GM23338 (cell line): ENCODE data around the gene ONECUT1. TPM values are rescaled to one million over a fixed set of nuclear protein-coding genes. Genes with fewer than 3 reads are reported as not detected.
A peak's percentile ranks its signal among the peaks of the same experiment; 100 is the strongest.

Experiments used
- ATAC-seq: fragments of 200-7000 bp; cut with Tn5 transposase; 3 replicates; pipeline ENCODE4 v1.9.1; 2020
- DNase-seq: peaks from one replicate; pipeline ENCODE4 v3.0.0-alpha.2; 2015; ENCODE audit warnings: low spot score
- H2AFZ ChIP-seq: fragments of 200-600 bp; sonication (generic); 2 replicates; pipeline ENCODE4 v1.8.0; 2016; ENCODE audit warnings: antibody characterized with exemption, mild to moderate bottlenecking, moderate library complexity
- H3F3A ChIP-seq: fragments of 200-600 bp; sonication (generic); replicated peaks from 2 replicates; pipeline ENCODE4 v1.8.0; 2017; ENCODE audit warnings: antibody characterized with exemption, mixed run types, low read depth
- H3K27ac ChIP-seq: fragments of 200-600 bp; sonication (generic); 2 replicates; pipeline ENCODE4 v1.6.1; 2016; ENCODE audit warnings: low read depth
- H3K27me3 ChIP-seq: fragments of 200-600 bp; sonication (generic); 2 replicates; pipeline ENCODE4 v1.8.0; 2016; ENCODE audit warnings: mild to moderate bottlenecking, mixed run types, moderate library complexity; ENCODE audit not compliant: insufficient read depth
- H3K36me3 ChIP-seq: fragments of 200-600 bp; sonication (generic); 2 replicates; pipeline ENCODE4 v1.8.0; 2016; ENCODE audit warnings: mild to moderate bottlenecking; ENCODE audit not compliant: insufficient read depth
- H3K4me1 ChIP-seq: fragments of 200-600 bp; sonication (generic); 2 replicates; pipeline ENCODE4 v1.8.0; 2016; ENCODE audit warnings: mild to moderate bottlenecking, moderate library complexity; ENCODE audit not compliant: insufficient read depth
- H3K4me2 ChIP-seq: fragments of 200-600 bp; sonication (generic); 2 replicates; pipeline ENCODE4 v1.7.1; 2017; ENCODE audit warnings: mixed run types
- H3K4me3 ChIP-seq: fragments of 200-600 bp; sonication (generic); 2 replicates; pipeline ENCODE4 v1.6.1; 2016; ENCODE audit warnings: mixed run types
- H3K79me2 ChIP-seq: fragments of 200-600 bp; sonication (generic); replicated peaks from 2 replicates; pipeline ENCODE4 v1.8.0; 2017; ENCODE audit warnings: mild to moderate bottlenecking; ENCODE audit not compliant: insufficient read depth
- H3K9me2 ChIP-seq: fragments of 200-600 bp; sonication (generic); 2 replicates; pipeline ENCODE4 v1.8.0; 2017; ENCODE audit not compliant: insufficient read depth
- H4K20me1 ChIP-seq: fragments of 200-600 bp; sonication (generic); replicated peaks from 2 replicates; pipeline ENCODE4 v1.8.0; 2017; ENCODE audit warnings: mild to moderate bottlenecking; ENCODE audit not compliant: insufficient read depth
- H3K27ac Mint-ChIP-seq: 2 replicates; pipeline ENCODE4 v1.8.0; 2020; ENCODE audit warnings: inconsistent platforms, mild to moderate bottlenecking, moderate library complexity, mixed read lengths
- H3K27me3 Mint-ChIP-seq: 3 replicates; pipeline ENCODE4 v1.8.0; 2022; ENCODE audit warnings: low read depth, mild to moderate bottlenecking, moderate library complexity, mixed read lengths, inconsistent platforms; ENCODE audit not compliant: insufficient read depth, poor library complexity
- H3K36me3 Mint-ChIP-seq: 3 replicates; pipeline ENCODE4 v1.8.0; 2021; ENCODE audit warnings: low read depth, mild to moderate bottlenecking, inconsistent platforms, moderate library complexity, mixed read lengths
- H3K4me1 Mint-ChIP-seq: 3 replicates; pipeline ENCODE4 v1.8.0; 2020; ENCODE audit warnings: mild to moderate bottlenecking, inconsistent platforms, mixed read lengths
- H3K4me3 Mint-ChIP-seq: 3 replicates; pipeline ENCODE4 v1.8.0; 2021; ENCODE audit warnings: moderate library complexity, mild to moderate bottlenecking, inconsistent platforms, mixed read lengths
- H3K9me3 Mint-ChIP-seq: 3 replicates; pipeline ENCODE4 v1.8.0; 2020; ENCODE audit warnings: moderate library complexity, mild to moderate bottlenecking, inconsistent platforms, mixed read lengths
- CREB1 ChIP-seq: fragments of 250-450 bp; sonication (Bioruptor Pico); IDR thresholded peaks from 2 replicates; pipeline ENCODE4 v1.5.0; 2020; ENCODE audit warnings: low read depth, mild to moderate bottlenecking, moderate library complexity
- ETS1 ChIP-seq: IDR thresholded peaks from 2 replicates; pipeline ENCODE4 v1.6.1; 2016; ENCODE audit warnings: antibody characterized with exemption
- EZH2 ChIP-seq: fragments of 200-600 bp; sonication (generic); IDR thresholded peaks from one replicate; pipeline ENCODE4 v1.8.0; 2017; ENCODE audit warnings: antibody characterized with exemption, mild to moderate bottlenecking, low read depth; ENCODE audit not compliant: unreplicated experiment
- EZH2phosphoT487 ChIP-seq: fragments of 200-600 bp; sonication (generic); IDR thresholded peaks from one replicate; pipeline ENCODE4 v1.8.1; 2018; ENCODE audit warnings: antibody characterized with exemption; ENCODE audit not compliant: unreplicated experiment
- JUNB ChIP-seq: IDR thresholded peaks from one replicate; pipeline ENCODE4 v1.6.1; 2016; ENCODE audit warnings: antibody characterized with exemption; ENCODE audit not compliant: unreplicated experiment
- NANOG ChIP-seq: IDR thresholded peaks from 2 replicates; pipeline ENCODE4 v1.6.1; 2016; ENCODE audit warnings: antibody characterized with exemption, borderline replicate concordance
- POLR2AphosphoS5 ChIP-seq: IDR thresholded peaks from 2 replicates; pipeline ENCODE4 v1.6.1; 2016; ENCODE audit warnings: antibody characterized with exemption, low read depth
- REST ChIP-seq: IDR thresholded peaks from one replicate; pipeline ENCODE4 v1.6.1; 2018; ENCODE audit warnings: antibody characterized with exemption; ENCODE audit not compliant: unreplicated experiment
- STAT1 ChIP-seq: IDR thresholded peaks from one replicate; pipeline ENCODE4 v1.6.1; 2016; ENCODE audit warnings: antibody characterized with exemption; ENCODE audit not compliant: unreplicated experiment
- ZNF331 ChIP-seq: fragments of 250-450 bp; sonication (Bioruptor Pico); IDR thresholded peaks from 2 replicates; pipeline ENCODE4 v1.5.0; 2020; ENCODE audit warnings: low read depth, mild to moderate bottlenecking, moderate library complexity
- polyA plus RNA-seq: library from polyadenylated mRNA; unstranded; fragments of >200 nt; fragmentation: Nextera tagmentation; extraction: Ambion mirVana; gene quantifications from 2 replicates; pipeline ENCODE4 v1.2.1, GENCODE V29; 2016
- total RNA-seq: library from RNA; depleted of rRNA; stranded (reverse); fragments of >200 nt; shearing (Covaris generic); gene quantifications from 2 replicates; pipeline ENCODE4 v1.2.3, GENCODE V29; 2014

The ONECUT1 gene
- total and polyA plus RNA-seq, 2 experiments from 2014 or later = 4.3 to 9.4 TPM

GRCh38 chr15:52731004-52731403 lies 59.1 kb downstream of the ONECUT1 start (continued):
- TF ChIP-seq JUNB (no peak), ETS1 (no peak), EZH2phosphoT487 (no peak), NANOG (no peak), REST (no peak), POLR2AphosphoS5 (no peak)

GRCh38 chr15:52730594-52730993 lies 59.5 kb downstream of the ONECUT1 start:
- Histone ChIP-seq H3K79me2 (no peaks in the 10 kb centered on the region), H3F3A (no peaks in the 10 kb centered on the region), H3K36me3 (no peaks in the 10 kb centered on the region), H3K27me3 (no peaks in the 10 kb centered on the region), H4K20me1 (no peaks in the 10 kb centered on the region), H3K9me2 (no peaks in the 10 kb centered on the region), H3K4me3 (no peak overlapping the region), H3K4me1 (peaks cover 24% of the 10 kb centered on the region), H2AFZ (peak overlapping the region; percentile 5; the same call in 1 of the 2 replicates), H3K4me2 (no peak overlapping the region), H3K27ac (no peak overlapping the region)
- TF ChIP-seq STAT1 (no peak), ZNF331 (no peak), EZH2 (no peak), ETS1 (no peak), CREB1 (CRISPR knock-in tag) (no peak)
- no peak overlapping the region for H3K4me3 Mint-ChIP-seq
- no peak for DNase-seq
- H3K27ac Mint-ChIP-seq = no peak overlapping the region
- peaks cover 18% of the 10 kb centered on the region for H3K4me1 Mint-ChIP-seq
- ATAC-seq = no peak
- H3K27me3 Mint-ChIP-seq = peaks cover 1% of the 10 kb centered on the region
- H3K9me3 Mint-ChIP-seq = peaks cover 3% of the 10 kb centered on the region; the same call in 1 of the 3 replicates
- no peaks in the 10 kb centered on the region; the same call in 2 of the 3 replicates for H3K36me3 Mint-ChIP-seq
